Glomerular endothelial cell (primary cell): ENCODE measurements around the gene ANKRD42. TPM values are rescaled to one million over a fixed set of nuclear protein-coding genes. Genes with fewer than 3 reads are reported as not detected.

Experiments used
- DNase-seq: peaks from one replicate; pipeline ENCODE4 v3.0.0-alpha.2; 2011; ENCODE audit warnings: low read depth, low spot score; ENCODE audit errors: extremely low read depth
- total RNA-seq: library from RNA; depleted of rRNA; stranded (reverse); fragments of >200 nt; gene quantifications from 2 replicates; pipeline ENCODE4 v1.2.3, GENCODE V29; 2015

ANKRD42 gene
- total RNA-seq, 1 donor from 2014 or later, result 7.5 TPM

DNA sequence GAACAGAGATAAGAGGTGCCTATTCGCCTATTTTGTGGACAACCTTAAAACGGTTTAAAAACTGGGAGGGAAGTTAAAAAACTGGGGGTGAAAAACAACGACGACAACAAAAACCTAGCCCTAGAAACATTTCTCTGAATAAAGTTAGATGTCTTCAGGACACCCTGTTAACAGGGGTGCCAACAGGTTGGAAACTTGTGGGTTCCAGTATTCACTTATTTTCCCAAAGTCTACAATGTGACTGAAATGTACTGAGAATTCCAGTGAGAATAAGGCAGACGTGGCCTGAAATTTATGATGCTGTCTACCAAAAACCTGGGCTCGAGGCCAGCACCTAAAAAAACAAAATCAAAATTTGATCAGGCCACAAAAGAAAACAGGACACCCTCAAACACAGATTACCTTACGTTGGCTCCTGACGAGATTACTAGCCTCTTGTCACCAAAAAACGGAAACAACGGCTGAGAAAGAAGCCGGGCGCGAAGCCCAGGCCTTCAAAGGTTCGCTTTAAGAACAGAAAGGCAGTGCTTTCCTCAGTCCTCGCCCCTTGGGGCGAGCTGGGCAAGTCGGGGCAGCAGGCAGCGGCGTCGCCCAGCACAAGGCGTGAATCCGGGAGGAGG, 91.7 kb downstream of the ANKRD42 start:
- DNase-seq, result no peak

DNA sequence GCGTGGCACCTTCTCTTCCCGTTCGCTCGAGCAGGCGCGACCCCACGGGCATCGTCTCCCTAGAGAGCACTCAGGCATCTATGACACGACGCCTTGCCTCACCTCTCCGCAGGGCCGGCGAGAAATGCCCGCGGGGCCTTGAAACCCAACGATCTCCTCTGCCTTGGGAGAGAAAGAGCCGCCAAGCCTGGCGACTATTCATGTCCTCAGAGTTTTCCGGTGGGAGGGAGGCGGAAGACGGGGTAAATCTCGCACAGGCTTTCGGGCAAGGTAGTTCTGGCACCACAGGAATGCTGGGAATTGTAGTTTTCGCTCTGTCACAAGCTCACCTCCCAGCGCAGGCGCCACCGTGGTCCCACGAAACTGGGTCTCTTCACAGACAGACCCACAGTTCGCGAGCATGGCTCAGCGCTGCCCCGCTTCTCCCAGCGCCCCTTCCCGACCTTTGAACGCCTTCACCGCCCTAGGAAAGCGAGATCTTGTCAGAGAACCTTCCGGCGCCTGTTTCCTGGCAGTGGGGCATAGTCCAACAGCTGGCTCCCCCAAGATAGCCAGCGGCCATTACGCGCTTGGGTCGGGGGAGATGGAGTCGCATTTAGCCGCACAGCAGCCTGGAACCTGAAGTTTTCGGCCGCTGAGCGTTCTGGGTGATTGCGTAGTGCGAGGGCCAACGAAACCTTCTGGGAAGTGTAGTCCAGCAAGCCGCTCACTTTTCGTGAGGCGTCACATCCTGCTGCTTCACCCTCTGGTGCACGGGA, 92.4 kb downstream of the ANKRD42 start, which contains the start of gene CCDC90B:
TSS of gene CCDC90B (minus strand) at position 597 of the 758 bp plus-strand sequence. CDS start at position 202, 395 bp downstream.
- peak; percentile 90 for DNase-seq

- DNase-seq, result no peak
Measured at GRCh38 chr11:83287631-83288030, 94.1 kb downstream of the ANKRD42 start.

DNA sequence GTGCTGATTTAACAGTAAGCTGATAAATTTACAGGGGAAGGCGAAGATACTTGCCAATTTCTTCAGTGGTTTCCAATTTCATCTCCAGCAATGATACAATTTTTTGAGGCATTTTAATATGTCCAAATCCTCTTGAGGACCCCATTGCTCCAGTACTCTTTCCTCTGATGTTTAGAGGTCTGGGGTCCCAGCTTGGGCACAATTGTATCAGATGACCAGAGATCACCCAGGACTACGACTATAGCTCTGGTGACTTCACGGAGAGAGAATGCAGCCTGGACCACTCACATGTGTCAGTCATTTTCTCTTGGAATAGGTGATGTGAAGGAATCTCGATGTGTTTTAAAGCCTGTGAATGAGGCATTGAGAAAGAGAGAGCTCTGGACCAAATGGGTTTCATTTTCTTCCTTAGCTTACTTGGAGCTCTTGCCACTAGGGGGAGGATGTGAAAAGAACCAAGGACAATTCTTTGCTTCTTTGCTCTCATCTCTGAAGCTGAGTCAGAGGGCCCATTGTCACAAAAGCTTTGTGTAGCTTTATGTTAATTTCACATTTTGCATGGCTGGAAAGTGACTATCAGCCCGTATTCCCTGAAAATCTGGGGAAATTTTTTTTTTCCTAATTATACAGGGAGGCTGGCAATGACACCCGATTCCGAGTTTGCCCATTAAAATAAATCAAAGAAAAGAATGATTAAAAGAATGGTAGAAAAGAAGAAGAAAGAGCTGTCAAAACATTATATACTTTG, 99.4 kb downstream of the ANKRD42 start:
- no peak for DNase-seq

GRCh38 chr11:83293457-83293774, 99.9 kb downstream of the ANKRD42 start:
- DNase-seq, result no peak

DNA sequence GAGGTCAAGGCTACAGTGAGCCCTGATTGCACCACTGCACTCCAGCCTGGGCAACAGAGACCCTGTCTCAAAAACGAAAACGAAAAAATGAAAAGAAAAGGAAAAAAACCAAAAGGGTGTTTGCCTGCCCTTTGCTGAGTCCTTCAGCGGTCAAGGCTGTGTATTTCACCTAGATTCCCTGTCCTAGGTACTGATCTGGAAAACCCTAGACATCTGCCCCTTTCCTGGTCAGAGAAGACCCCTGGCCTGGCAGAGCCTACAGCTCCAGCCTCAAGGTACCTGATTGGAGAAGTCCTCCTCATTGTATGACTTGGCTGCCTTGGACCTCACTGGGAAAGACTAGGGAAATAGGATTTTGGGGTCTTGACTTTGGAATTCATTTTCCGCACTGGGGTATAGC, 100.7 kb downstream of the ANKRD42 start:
- DNase-seq, result no peak

Other genes with a start within 250 kb of the ANKRD42 start
- 6.2 and 18.6 TPM in 2 replicates for gene RAB30, start 121.8 kb upstream of the ANKRD42 start, total RNA-seq
- gene PCF11, start 36.6 kb upstream of the ANKRD42 start, total RNA-seq, result 26.3 and 33.1 TPM in 2 replicates
- gene CCDC90B, start 92.7 kb downstream of the ANKRD42 start, total RNA-seq, result 59.7 and 67.6 TPM in 2 replicates